Measurements from ENCODE around the gene CIPC. TPM values are rescaled to one million over a fixed set of nuclear protein-coding genes. Genes with fewer than 3 reads are reported as not detected.

CIPC gene
- total RNA-seq, 1 donor from 2014 or later, result 9.7 TPM

- no peak for DNase-seq (ENCODE audit: low spot score)
- H3K4me1 Mint-ChIP-seq (ENCODE audit: low read depth), result peaks cover 3% of the 10 kb centered on the region
- no peak overlapping the region for H3K4me3 Mint-ChIP-seq (ENCODE audit: unreplicated experiment)
- peaks cover 62% of the 10 kb centered on the region for H3K27me3 Mint-ChIP-seq (ENCODE audit: low read depth)
- no peaks in the 10 kb centered on the region for H3K9me3 Mint-ChIP-seq (ENCODE audit: low read depth)
- no peaks in the 10 kb centered on the region for H3K36me3 Mint-ChIP-seq (ENCODE audit: low read depth)
- TF ChIP-seq CTCF (IDR thresholded peaks at IDR 0.05), result no peak
- H3K27ac Mint-ChIP-seq (ENCODE audit: unreplicated experiment), result no peak overlapping the region
Observed at GRCh38 chr14:77131206-77131605, 33.1 kb downstream of the CIPC start.

- TF ChIP-seq CTCF (IDR thresholded peaks at IDR 0.05), result no peak
- no peak overlapping the region for H3K27ac Mint-ChIP-seq (ENCODE audit: unreplicated experiment)
- no peak overlapping the region for H3K4me3 Mint-ChIP-seq (ENCODE audit: unreplicated experiment)
- H3K27me3 Mint-ChIP-seq (ENCODE audit: low read depth), result peaks cover 64% of the 10 kb centered on the region
- DNase-seq (ENCODE audit: low spot score), result no peak
- no peaks in the 10 kb centered on the region for H3K36me3 Mint-ChIP-seq (ENCODE audit: low read depth)
- H3K4me1 Mint-ChIP-seq (ENCODE audit: low read depth), result peaks cover 3% of the 10 kb centered on the region
- H3K9me3 Mint-ChIP-seq (ENCODE audit: low read depth), result no peaks in the 10 kb centered on the region
Observed at GRCh38 chr14:77131871-77132486, 33.9 kb downstream of the CIPC start.

GRCh38 chr14:77133720-77134338 is 35.8 kb downstream of the CIPC start:
- no peaks in the 10 kb centered on the region for H3K9me3 Mint-ChIP-seq (ENCODE audit: low read depth)
- no peak overlapping the region for H3K27ac Mint-ChIP-seq (ENCODE audit: unreplicated experiment)
- no peak overlapping the region for H3K4me3 Mint-ChIP-seq (ENCODE audit: unreplicated experiment)
- peaks cover 2% of the 10 kb centered on the region for H3K36me3 Mint-ChIP-seq (ENCODE audit: low read depth)
- H3K4me1 Mint-ChIP-seq (ENCODE audit: low read depth), result peaks cover 3% of the 10 kb centered on the region
- no peak for TF ChIP-seq CTCF (IDR thresholded peaks at IDR 0.05)
- no peak for DNase-seq (ENCODE audit: low spot score)
- H3K27me3 Mint-ChIP-seq (ENCODE audit: low read depth), result peaks cover 66% of the 10 kb centered on the region

GRCh38 chr14:77139022-77139421 is 41.0 kb downstream of the CIPC start:
- no peak for TF ChIP-seq CTCF (IDR thresholded peaks at IDR 0.05)
- H3K4me1 Mint-ChIP-seq (ENCODE audit: low read depth), result peaks cover 19% of the 10 kb centered on the region
- peaks cover 2% of the 10 kb centered on the region for H3K36me3 Mint-ChIP-seq (ENCODE audit: low read depth)
- H3K27me3 Mint-ChIP-seq (ENCODE audit: low read depth), result peaks cover 66% of the 10 kb centered on the region
- H3K9me3 Mint-ChIP-seq (ENCODE audit: low read depth), result no peaks in the 10 kb centered on the region
- no peak for DNase-seq (ENCODE audit: low spot score)
- no peak overlapping the region for H3K4me3 Mint-ChIP-seq (ENCODE audit: unreplicated experiment)
- no peak overlapping the region for H3K27ac Mint-ChIP-seq (ENCODE audit: unreplicated experiment)

- peaks cover 66% of the 10 kb centered on the region for H3K27me3 Mint-ChIP-seq (ENCODE audit: low read depth)
- H3K4me1 Mint-ChIP-seq (ENCODE audit: low read depth), result peaks cover 19% of the 10 kb centered on the region
- no peak for DNase-seq (ENCODE audit: low spot score)
- peak; percentile 80 for TF ChIP-seq CTCF (IDR thresholded peaks at IDR 0.05)
- H3K36me3 Mint-ChIP-seq (ENCODE audit: low read depth), result peaks cover 2% of the 10 kb centered on the region
- no peaks in the 10 kb centered on the region for H3K9me3 Mint-ChIP-seq (ENCODE audit: low read depth)
- H3K27ac Mint-ChIP-seq (ENCODE audit: unreplicated experiment), result no peak overlapping the region
- peak overlapping the region; percentile 60 for H3K4me3 Mint-ChIP-seq (ENCODE audit: unreplicated experiment)
Observed at GRCh38 chr14:77139540-77140358, 41.7 kb downstream of the CIPC start.
